Suprapubic skin (tissue), 4 donors: ENCODE measurements around the gene PIGC. TPM values are rescaled to one million over a fixed set of nuclear protein-coding genes. Genes with fewer than 3 reads are reported as not detected.

Experiments
- DNase-seq, 2 donors: peaks; one replicate each; pipeline ENCODE4 v3.0.0-alpha.2; 2019; ENCODE audit warnings: low spot score in 2 of 2
- H3K27ac ChIP-seq: fragments of 200-600 bp; sonication (generic); one replicate; pipeline ENCODE4 v1.5.1; 2019
- H3K27me3 ChIP-seq: fragments of 200-600 bp; sonication (generic); one replicate; pipeline ENCODE4 v1.5.1; 2019
- H3K36me3 ChIP-seq: fragments of 200-600 bp; sonication (generic); one replicate; pipeline ENCODE4 v1.5.1; 2019
- H3K4me1 ChIP-seq: fragments of 200-600 bp; sonication (generic); one replicate; pipeline ENCODE4 v1.5.1; 2019
- H3K4me3 ChIP-seq: fragments of 200-600 bp; sonication (generic); one replicate; pipeline ENCODE4 v1.5.1; 2019; ENCODE audit warnings: mild to moderate bottlenecking
- H3K9me3 ChIP-seq: fragments of 200-600 bp; sonication (generic); one replicate; pipeline ENCODE4 v1.5.1; 2019
- EP300 ChIP-seq: sonication (generic); formaldehyde crosslinking; IDR thresholded peaks from one replicate; pipeline ENCODE4 v1.6.1; 2017; ENCODE audit warnings: antibody characterized with exemption
- POLR2A ChIP-seq, 2 donors: fragments of 450-650 bp; IDR thresholded peaks; one replicate each; pipeline ENCODE4 v1.6.1; 2017; ENCODE audit warnings: antibody characterized with exemption in 2 of 2, mild to moderate bottlenecking in 2 of 2, moderate library complexity in 2 of 2
- POLR2AphosphoS5 ChIP-seq, 3 donors: sonication (generic); formaldehyde crosslinking; IDR thresholded peaks; one replicate each; pipeline ENCODE4 v1.6.1; 2017; ENCODE audit warnings: antibody characterized with exemption in 3 of 3
- WGBS: methylation state at CpG from one replicate; pipeline ENCODE4 v1.1.5; 2018; 5-methylcytosine and 5-hydroxymethylcytosine counted together
- total RNA-seq, 4 donors: library from RNA; depleted of rRNA; stranded (reverse); fragments of >200 nt; gene quantifications; one replicate each; pipeline ENCODE4 v1.1.0, GENCODE V29; 2016
- TF ChIP-seq, protein P1 (sequence below), 2 donors: fragments of 200-600 bp in 1 of 2; fragments of 450-650 bp in 1 of 2; sonication (generic) in 1 of 2; IDR thresholded peaks; one replicate each; pipeline ENCODE4 v1.5.1; 2016 to 2019; ENCODE audit warnings: antibody characterized with exemption in 2 of 2, mild to moderate bottlenecking in 1 of 2, moderate library complexity in 1 of 2

Gene PIGC
- total RNA-seq, 4 donors from 2014 or later, result 16.8 to 51.8 (median 34.1) TPM

DNA sequence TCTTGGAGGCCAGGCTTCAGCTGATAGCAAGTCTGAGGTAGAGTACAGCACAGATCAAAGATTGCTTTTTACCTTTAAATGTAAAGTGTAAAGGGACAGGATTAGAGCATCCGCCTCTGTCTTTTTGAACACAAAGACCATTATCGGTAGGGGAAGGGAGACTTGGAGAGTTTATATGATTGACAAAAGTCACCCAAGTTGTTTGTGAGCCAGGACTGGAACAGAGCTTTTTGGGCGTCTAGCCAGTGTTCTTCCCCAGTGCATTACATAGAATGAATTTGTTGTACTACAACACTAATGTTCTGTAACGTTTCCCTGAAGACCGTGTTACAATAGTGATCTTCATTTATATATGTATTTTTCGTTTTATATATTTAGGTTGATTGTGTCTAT lies 9.3 kb upstream of the PIGC start:
- peaks cover 7% of the 10 kb centered on the region for H3K27me3 ChIP-seq
- no peak overlapping the region for H3K4me3 ChIP-seq
- WGBS, result 47% methylated on average over 6 of the region's 6 CpGs
- no peak for DNase-seq
- H3K27ac ChIP-seq, result no peak overlapping the region
- H3K4me1 ChIP-seq, result peaks cover 22% of the 10 kb centered on the region
- TF ChIP-seq POLR2A (IDR thresholded peaks at IDR 0.05) (no peak), EP300 (no peak), POLR2AphosphoS5 (IDR thresholded peaks at IDR 0.05) (no peak)
- TF ChIP-seq, protein P1, sequence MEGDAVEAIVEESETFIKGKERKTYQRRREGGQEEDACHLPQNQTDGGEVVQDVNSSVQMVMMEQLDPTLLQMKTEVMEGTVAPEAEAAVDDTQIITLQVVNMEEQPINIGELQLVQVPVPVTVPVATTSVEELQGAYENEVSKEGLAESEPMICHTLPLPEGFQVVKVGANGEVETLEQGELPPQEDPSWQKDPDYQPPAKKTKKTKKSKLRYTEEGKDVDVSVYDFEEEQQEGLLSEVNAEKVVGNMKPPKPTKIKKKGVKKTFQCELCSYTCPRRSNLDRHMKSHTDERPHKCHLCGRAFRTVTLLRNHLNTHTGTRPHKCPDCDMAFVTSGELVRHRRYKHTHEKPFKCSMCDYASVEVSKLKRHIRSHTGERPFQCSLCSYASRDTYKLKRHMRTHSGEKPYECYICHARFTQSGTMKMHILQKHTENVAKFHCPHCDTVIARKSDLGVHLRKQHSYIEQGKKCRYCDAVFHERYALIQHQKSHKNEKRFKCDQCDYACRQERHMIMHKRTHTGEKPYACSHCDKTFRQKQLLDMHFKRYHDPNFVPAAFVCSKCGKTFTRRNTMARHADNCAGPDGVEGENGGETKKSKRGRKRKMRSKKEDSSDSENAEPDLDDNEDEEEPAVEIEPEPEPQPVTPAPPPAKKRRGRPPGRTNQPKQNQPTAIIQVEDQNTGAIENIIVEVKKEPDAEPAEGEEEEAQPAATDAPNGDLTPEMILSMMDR (IDR thresholded peaks at IDR 0.05), result no peak
- no peaks in the 10 kb centered on the region for H3K36me3 ChIP-seq
- no peaks in the 10 kb centered on the region for H3K9me3 ChIP-seq

DNA sequence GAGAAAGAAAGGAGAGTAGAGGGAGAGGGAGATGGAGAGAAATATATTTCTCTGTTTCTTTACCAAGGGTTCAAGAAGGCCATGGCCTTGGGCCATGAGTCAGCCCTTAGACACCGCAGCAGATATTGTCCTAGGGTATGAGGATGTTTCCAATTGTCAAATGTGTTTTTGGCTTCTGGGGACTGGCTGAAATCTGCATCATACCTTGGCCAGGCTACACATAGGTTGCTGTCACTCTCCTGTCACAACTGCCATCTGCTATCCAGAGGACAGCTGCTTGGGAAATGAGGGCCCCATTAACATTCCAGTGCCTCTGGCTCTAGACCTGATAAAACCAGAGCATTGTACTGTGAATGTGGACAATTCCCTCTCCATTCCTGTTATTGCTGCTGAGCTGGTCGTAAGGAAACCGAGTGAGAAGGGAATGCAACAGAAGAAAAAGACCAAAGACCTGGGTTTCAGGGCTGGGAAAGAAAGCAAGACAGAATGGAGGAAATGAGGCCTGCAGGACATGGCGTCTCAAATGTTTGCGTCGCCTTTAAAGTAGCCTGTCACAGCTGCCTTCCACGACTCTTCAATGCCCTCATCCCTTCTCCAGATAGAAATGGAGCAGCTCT lies 8.8 kb upstream of the PIGC start:
- H3K4me3 ChIP-seq, result no peak overlapping the region
- H3K27me3 ChIP-seq, result peaks cover 7% of the 10 kb centered on the region
- 78% methylated on average over 7 of the region's 7 CpGs for WGBS
- no peak for DNase-seq
- H3K36me3 ChIP-seq, result no peaks in the 10 kb centered on the region
- peaks cover 24% of the 10 kb centered on the region for H3K4me1 ChIP-seq
- TF ChIP-seq POLR2A (IDR thresholded peaks at IDR 0.05) (no peak), POLR2AphosphoS5 (IDR thresholded peaks at IDR 0.05) (no peak), EP300 (no peak)
- TF ChIP-seq, protein P1 (IDR thresholded peaks at IDR 0.05), result no peak
- H3K9me3 ChIP-seq, result no peaks in the 10 kb centered on the region
- H3K27ac ChIP-seq, result no peak overlapping the region

DNA sequence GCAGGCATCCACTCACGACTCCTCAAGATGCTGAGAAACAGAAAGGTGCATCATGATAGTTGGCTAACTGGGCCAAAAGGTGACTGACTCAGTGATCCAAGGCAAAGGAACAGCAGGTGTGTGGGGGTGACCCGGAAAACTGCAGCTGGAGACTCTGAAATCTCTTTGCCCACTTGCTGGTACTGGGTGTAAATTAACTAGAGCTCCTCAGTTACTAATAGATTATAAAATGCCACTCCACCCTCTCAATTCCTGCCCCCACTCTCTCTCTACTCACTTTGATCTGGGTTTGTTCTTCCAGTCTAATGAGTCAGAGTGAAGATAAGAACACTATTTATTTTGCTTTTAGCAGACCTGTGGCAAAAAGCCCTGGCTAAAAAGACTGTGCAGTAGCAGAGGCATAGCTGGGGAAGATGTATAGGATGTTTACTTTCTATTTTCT lies 7.2 kb upstream of the PIGC start:
- no peak overlapping the region for H3K4me3 ChIP-seq
- no peak overlapping the region for H3K27ac ChIP-seq
- peaks cover 24% of the 10 kb centered on the region for H3K4me1 ChIP-seq
- no peaks in the 10 kb centered on the region for H3K36me3 ChIP-seq
- WGBS, result 51% methylated on average over 2 of the region's 2 CpGs
- no peak for TF ChIP-seq EP300
- no peak for TF ChIP-seq POLR2A (IDR thresholded peaks at IDR 0.05)
- TF ChIP-seq POLR2AphosphoS5 (IDR thresholded peaks at IDR 0.05), result no peak
- no peak for DNase-seq
- H3K9me3 ChIP-seq, result no peaks in the 10 kb centered on the region
- peaks cover under 1% of the 10 kb centered on the region for H3K27me3 ChIP-seq

DNA sequence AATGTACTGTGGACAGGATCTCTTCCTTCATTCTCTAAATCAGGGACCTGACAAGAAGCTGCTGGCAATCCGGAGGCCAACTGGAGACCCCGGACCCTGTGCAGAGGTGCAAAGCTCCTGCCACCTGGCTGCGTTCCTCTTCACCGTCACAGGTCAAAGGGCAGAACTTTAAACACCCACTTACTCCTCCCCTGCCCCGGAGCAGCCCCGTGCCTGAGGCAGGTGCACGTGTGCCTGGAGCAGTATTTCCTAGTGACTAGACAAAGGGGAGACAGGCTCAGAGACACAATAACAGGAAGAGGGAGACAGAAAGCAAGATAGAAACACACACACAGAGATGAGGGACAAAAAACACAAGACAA lies 6.6 kb upstream of the PIGC start:
- H3K36me3 ChIP-seq, result no peaks in the 10 kb centered on the region
- DNase-seq, result no peak
- H3K4me1 ChIP-seq, result peaks cover 24% of the 10 kb centered on the region
- 62% methylated on average over 6 of the region's 7 CpGs for WGBS
- no peak overlapping the region for H3K27ac ChIP-seq
- no peaks in the 10 kb centered on the region for H3K9me3 ChIP-seq
- no peak for TF ChIP-seq POLR2AphosphoS5 (IDR thresholded peaks at IDR 0.05)
- TF ChIP-seq, protein P1 (IDR thresholded peaks at IDR 0.05), result no peak
- no peak for TF ChIP-seq EP300
- TF ChIP-seq POLR2A (IDR thresholded peaks at IDR 0.05), result no peak
- H3K4me3 ChIP-seq, result no peak overlapping the region
- H3K27me3 ChIP-seq, result no peaks in the 10 kb centered on the region

DNA sequence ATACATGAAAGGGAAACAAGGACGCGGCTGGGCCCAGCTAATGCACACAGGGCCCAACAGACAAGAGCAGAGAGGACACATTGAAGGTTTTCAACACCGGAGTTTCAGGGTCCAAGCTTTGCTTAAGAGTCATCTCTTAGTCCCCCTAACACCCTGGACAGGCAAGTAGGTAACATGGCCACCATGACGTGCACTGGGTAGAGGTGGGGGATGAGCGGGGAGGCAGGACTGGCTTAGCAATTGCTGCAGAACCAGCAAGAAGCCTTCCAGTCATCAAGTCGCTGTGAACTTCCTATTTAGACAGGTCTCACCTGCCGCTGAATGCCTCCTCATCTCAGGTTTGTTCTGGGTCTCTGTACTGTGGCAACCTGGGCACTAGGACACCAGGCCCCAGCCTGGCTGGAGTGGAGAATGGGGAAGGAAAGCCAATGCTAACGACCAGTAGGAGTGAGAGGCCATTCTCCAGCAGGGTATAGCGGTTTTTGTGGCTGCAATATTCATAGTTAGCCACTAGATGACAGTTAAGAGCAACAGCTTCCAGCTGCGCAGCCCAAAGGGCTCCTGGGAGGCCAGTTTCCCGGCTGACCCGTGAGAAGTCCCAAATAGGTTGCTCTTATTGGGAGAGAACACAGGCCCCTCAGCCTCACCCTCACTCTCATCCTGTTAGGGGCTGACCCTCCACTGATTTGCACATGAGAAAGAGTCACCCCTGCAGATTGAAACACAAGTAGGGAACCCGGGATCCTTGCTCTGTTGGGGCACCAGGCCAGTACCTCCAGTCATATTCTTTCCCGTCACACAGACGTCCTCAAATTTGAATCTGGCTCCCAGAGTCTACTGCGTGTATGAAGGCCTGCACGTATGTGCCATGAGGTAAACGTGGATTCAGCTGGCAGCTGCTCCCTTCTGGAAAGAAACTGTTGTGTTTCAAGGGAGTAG lies 6.0 kb upstream of the PIGC start:
- TF ChIP-seq, protein P1 (IDR thresholded peaks at IDR 0.05), result peak; percentile 59 to 75
- TF ChIP-seq POLR2A (IDR thresholded peaks at IDR 0.05), result no peak
- H3K4me3 ChIP-seq, result no peak overlapping the region
- H3K36me3 ChIP-seq, result no peaks in the 10 kb centered on the region
- no peaks in the 10 kb centered on the region for H3K27me3 ChIP-seq
- H3K9me3 ChIP-seq, result no peaks in the 10 kb centered on the region
- peaks cover 24% of the 10 kb centered on the region for H3K4me1 ChIP-seq
- WGBS, result 69% methylated on average over 18 of the region's 18 CpGs
- no peak for DNase-seq
- H3K27ac ChIP-seq, result no peak overlapping the region
